CD4-positive, CD25-positive, alpha-beta regulatory T cell (primary cell): ENCODE results near the gene SMG5. TPM values are rescaled to one million over a fixed set of nuclear protein-coding genes. Genes with fewer than 3 reads are reported as not detected.
A peak's percentile ranks its signal among the peaks of the same experiment; 100 is the strongest.

Source experiments
- ATAC-seq, 2 donors: fragments of 150-1000 bp; cut with Tn5 transposase; one replicate each; pipeline ENCODE4 v1.10.0; 2021; ENCODE audit warnings: low read depth in 2 of 2, moderate number of reproducible peaks in 2 of 2, moderate library complexity in 1 of 2
- DNase-seq, 3 donors: peaks; one replicate each; pipeline versions ENCODE4 v3.0.0 to v3.0.0-alpha.2; 2012 to 2022; ENCODE audit warnings: mixed read lengths in 1 of 3
- H3K27ac ChIP-seq: one replicate; pipeline ENCODE4 v1.7.0; 2013; ENCODE audit warnings: mild to moderate bottlenecking, low read length; ENCODE audit not compliant: insufficient read depth, poor library complexity, severe bottlenecking
- H3K27me3 ChIP-seq: one replicate; pipeline ENCODE4 v1.7.0; 2013; ENCODE audit warnings: low read length; ENCODE audit not compliant: control insufficient read depth, insufficient read depth
- H3K36me3 ChIP-seq: one replicate; pipeline ENCODE4 v1.7.0; 2013; ENCODE audit warnings: mild to moderate bottlenecking, low read length, moderate library complexity; ENCODE audit not compliant: control insufficient read depth, insufficient read depth
- H3K4me1 ChIP-seq: 2 replicates; pipeline ENCODE4 v1.7.0; 2013; ENCODE audit warnings: mild to moderate bottlenecking, low read length; ENCODE audit not compliant: insufficient read depth, control insufficient read depth, poor library complexity, severe bottlenecking
- H3K4me3 ChIP-seq: one replicate; pipeline ENCODE4 v1.7.0; 2013; ENCODE audit warnings: low read depth, mild to moderate bottlenecking, low read length, moderate library complexity
- H3K9me3 ChIP-seq, 2 experiments: 1 replicate in 1 of 2; 2 replicates in 1 of 2; pipeline ENCODE4 v1.7.0; 2013; ENCODE audit warnings: low read length in 2 of 2, mild to moderate bottlenecking in 1 of 2, moderate library complexity in 1 of 2; ENCODE audit not compliant: control insufficient read depth in 2 of 2
- H3K27ac Mint-ChIP-seq, 3 donors: one replicate each; pipeline ENCODE4 v1.8.0; 2020 to 2022; ENCODE audit warnings: mild to moderate bottlenecking in 3 of 3, mixed read lengths in 3 of 3, moderate library complexity in 2 of 3
- H3K27me3 Mint-ChIP-seq: one replicate; pipeline ENCODE4 v1.8.0; 2022; ENCODE audit warnings: mild to moderate bottlenecking, mixed read lengths
- H3K36me3 Mint-ChIP-seq: one replicate; pipeline ENCODE4 v1.8.0; 2020; ENCODE audit warnings: mixed read lengths
- H3K4me1 Mint-ChIP-seq, 4 donors: one replicate each; pipeline ENCODE4 v1.8.0; 2020 to 2022; ENCODE audit warnings: mixed read lengths in 4 of 4, mild to moderate bottlenecking in 1 of 4
- H3K4me3 Mint-ChIP-seq, 4 donors: one replicate each; pipeline ENCODE4 v1.8.0; 2020 to 2022; ENCODE audit warnings: mild to moderate bottlenecking in 4 of 4, mixed read lengths in 4 of 4, moderate library complexity in 3 of 4
- H3K9me3 Mint-ChIP-seq, 7 donors: one replicate each; pipeline ENCODE4 v1.8.0; 2020 to 2022; ENCODE audit warnings: mixed read lengths in 7 of 7, mild to moderate bottlenecking in 3 of 7, moderate library complexity in 2 of 7
- polyA plus RNA-seq, 4 donors: library from polyadenylated mRNA; unstranded; fragments of 300-500 nt; fragmentation: Illumina TruSeq; gene quantifications; one replicate each; pipeline ENCODE4 v1.2.3, GENCODE V29; 2021
- total RNA-seq: library from RNA; stranded (reverse); gene quantifications from one replicate; pipeline ENCODE4 v1.2.3, GENCODE V29; 2022

SMG5 gene
- total and polyA plus RNA-seq, 5 donors from 2014 or later = 12.0 to 64.0 (median 14.4) TPM

DNA sequence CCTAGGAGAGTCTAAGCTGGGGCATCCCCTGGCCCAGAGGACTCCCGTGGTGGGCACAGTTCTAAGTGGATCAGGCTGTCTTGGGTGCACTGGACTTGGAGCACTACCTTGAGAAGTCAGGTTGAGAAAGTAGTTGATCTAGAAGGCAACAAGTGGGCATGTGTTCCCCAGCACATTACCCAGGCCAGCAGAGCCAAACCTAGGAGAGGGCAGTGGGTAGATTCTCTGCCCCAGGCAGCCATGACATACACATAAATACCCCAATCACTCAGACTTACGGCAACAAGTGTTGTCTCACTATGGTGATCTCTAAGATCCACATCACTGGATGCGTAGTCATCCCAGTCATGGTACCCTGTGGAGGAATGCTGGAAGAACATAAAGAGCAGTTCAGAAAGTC lies 71.4 kb downstream of the SMG5 start:
- no peak overlapping the region for H3K27ac ChIP-seq
- no peaks in the 10 kb centered on the region for H3K27me3 Mint-ChIP-seq
- peaks cover 4 to 37% (median 14%) of the 10 kb centered on the region in 4 donors for H3K4me1 Mint-ChIP-seq
- H3K27me3 ChIP-seq = no peaks in the 10 kb centered on the region
- peaks cover 25% of the 10 kb centered on the region for H3K36me3 Mint-ChIP-seq
- ATAC-seq (no peak), DNase-seq (no peak)
- no peak overlapping the region for H3K4me3 ChIP-seq
- peak overlapping the region; percentile 79 to 100 (median 100) for H3K27ac Mint-ChIP-seq
- no peaks in the 10 kb centered on the region for H3K9me3 Mint-ChIP-seq
- peak overlapping the region in 2 of 4 donors; percentile 28 to 99 for H3K4me3 Mint-ChIP-seq
- peaks cover 31% of the 10 kb centered on the region for H3K36me3 ChIP-seq
- no peaks in the 10 kb centered on the region for H3K9me3 ChIP-seq
- H3K4me1 ChIP-seq = peaks cover 23% of the 10 kb centered on the region

DNA sequence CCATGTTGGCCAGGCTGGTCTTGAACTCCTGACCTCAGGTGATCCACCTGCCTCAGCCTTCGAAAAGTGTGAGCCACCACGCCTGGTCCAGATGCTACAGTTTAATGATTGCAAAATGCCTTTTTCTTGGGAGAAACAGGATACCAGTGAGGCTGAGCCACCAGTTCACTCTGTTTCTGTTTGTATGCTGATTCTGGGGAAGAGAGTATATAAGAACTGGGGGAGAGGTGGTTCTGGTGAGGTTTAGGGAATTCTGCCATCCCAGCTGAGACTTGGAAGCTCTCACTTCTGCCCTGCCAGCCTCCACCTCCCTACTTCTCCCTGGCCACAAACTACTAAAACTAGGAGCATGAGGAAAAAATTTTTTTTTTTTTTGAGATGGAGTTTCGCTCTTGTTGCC lies 77.9 kb downstream of the SMG5 start:
- Mint-ChIP-seq H3K4me3 (no peak overlapping the region), H3K36me3 (peaks cover 32% of the 10 kb centered on the region), H3K27ac (no peak overlapping the region), H3K9me3 (no peaks in the 10 kb centered on the region), H3K27me3 (no peaks in the 10 kb centered on the region), H3K4me1 (peaks cover 0 to 21% (median 11%) of the 10 kb centered on the region in 4 donors)
- no peak for DNase-seq
- Histone ChIP-seq H3K27me3 (no peaks in the 10 kb centered on the region), H3K9me3 (no peaks in the 10 kb centered on the region), H3K4me1 (peaks cover 19% of the 10 kb centered on the region), H3K36me3 (peaks cover 65% of the 10 kb centered on the region), H3K27ac (no peak overlapping the region), H3K4me3 (no peak overlapping the region)
- ATAC-seq = no peak

DNA sequence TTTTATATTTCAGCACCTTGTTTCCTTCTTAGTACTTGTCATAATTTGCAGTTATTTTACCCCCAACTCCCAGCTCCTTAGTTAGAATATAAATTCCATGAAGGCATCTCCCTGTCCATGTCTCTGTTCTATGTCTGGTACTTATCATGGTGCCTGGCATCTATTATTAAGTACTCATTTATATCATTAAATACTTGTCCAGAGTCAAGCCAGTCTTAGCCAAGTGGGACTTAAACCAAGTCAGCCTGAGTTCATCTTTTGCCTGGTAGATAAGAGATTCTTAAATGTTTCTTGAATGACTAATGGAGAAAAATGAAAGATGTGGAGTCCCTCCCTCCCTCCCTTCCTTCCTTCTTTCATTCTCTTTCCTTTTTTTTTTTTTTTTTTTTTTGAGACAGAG lies 79.3 kb downstream of the SMG5 start:
- no peak for ATAC-seq
- Mint-ChIP-seq H3K27ac (no peak overlapping the region), H3K9me3 (no peaks in the 10 kb centered on the region), H3K4me3 (no peak overlapping the region), H3K4me1 (peaks cover 0 to 32% (median 17%) of the 10 kb centered on the region in 4 donors), H3K27me3 (no peaks in the 10 kb centered on the region), H3K36me3 (peaks cover 22% of the 10 kb centered on the region)
- Histone ChIP-seq H3K4me1 (peaks cover 28% of the 10 kb centered on the region), H3K9me3 (no peaks in the 10 kb centered on the region), H3K36me3 (peaks cover 60% of the 10 kb centered on the region), H3K27ac (no peak overlapping the region), H3K27me3 (no peaks in the 10 kb centered on the region), H3K4me3 (no peak overlapping the region)
- DNase-seq = no peak

DNA sequence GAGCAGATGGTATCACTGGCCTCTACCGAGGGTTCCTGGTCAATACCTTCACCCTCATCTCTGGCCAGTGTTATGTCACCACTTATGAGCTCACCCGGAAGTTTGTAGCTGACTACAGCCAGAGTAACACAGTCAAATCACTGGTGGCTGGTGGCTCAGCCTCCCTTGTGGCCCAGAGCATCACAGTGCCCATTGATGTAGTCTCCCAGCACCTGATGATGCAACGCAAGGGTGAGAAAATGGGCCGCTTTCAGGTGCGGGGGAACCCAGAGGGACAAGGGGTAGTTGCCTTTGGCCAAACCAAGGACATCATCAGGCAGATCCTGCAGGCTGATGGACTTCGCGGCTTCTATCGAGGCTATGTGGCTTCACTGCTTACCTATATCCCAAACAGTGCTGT lies 82.6 kb downstream of the SMG5 start:
- no peak for ATAC-seq
- peaks cover 42% of the 10 kb centered on the region for H3K4me1 ChIP-seq
- DNase-seq = no peak
- H3K4me3 ChIP-seq = no peak overlapping the region
- Mint-ChIP-seq H3K36me3 (peaks cover 19% of the 10 kb centered on the region), H3K4me3 (peak overlapping the region in 1 of 4 donors; percentile 41), H3K9me3 (no peaks in the 10 kb centered on the region), H3K27me3 (no peaks in the 10 kb centered on the region), H3K4me1 (peaks cover 5 to 56% (median 24%) of the 10 kb centered on the region in 4 donors), H3K27ac (peak overlapping the region in 2 of 3 donors; percentile 66 to 94)
- no peaks in the 10 kb centered on the region for H3K27me3 ChIP-seq
- H3K36me3 ChIP-seq = peaks cover 44% of the 10 kb centered on the region
- H3K9me3 ChIP-seq = no peaks in the 10 kb centered on the region
- no peak overlapping the region for H3K27ac ChIP-seq

Other genes with a start within 250 kb of the SMG5 start
- gene UBQLN4, start 229.0 kb downstream of the SMG5 start, total RNA-seq = 19.1 TPM
- gene UBQLN4, start 229.0 kb downstream of the SMG5 start, polyA plus RNA-seq = 1 to 10 TPM; 4.4 to 7.1 (median 5.5) TPM
- gene LAMTOR2, start 228.0 kb downstream of the SMG5 start, total RNA-seq = 20.2 TPM
- gene LAMTOR2, start 228.0 kb downstream of the SMG5 start, polyA plus RNA-seq = 100 to 1,000 TPM; 107 to 162 (median 130) TPM
- gene RAB25, start 221.7 kb downstream of the SMG5 start, total RNA-seq = 1.5 TPM
- 1 to 10 TPM in 2 of 4 donors, under 1 TPM in 2; 0.83 to 1.7 (median 0.93) TPM for gene RAB25, start 221.7 kb downstream of the SMG5 start, polyA plus RNA-seq
- gene MEX3A, start 200.4 kb downstream of the SMG5 start, total RNA-seq = not detected
- gene MEX3A, start 200.4 kb downstream of the SMG5 start, polyA plus RNA-seq = not detected
- 1,807 TPM for gene LMNA, start 168.1 kb downstream of the SMG5 start, total RNA-seq
- 100 to 1,000 TPM in 1 of 4 donors, 10 to 100 TPM in 3; 54.1 to 113 (median 83.1) TPM for gene LMNA, start 168.1 kb downstream of the SMG5 start, polyA plus RNA-seq
- 41.2 TPM for gene SEMA4A, start 129.2 kb downstream of the SMG5 start, total RNA-seq
- 1 to 10 TPM in 2 of 4 donors, under 1 TPM in 2; 0.89 to 2.2 (median 1.4) TPM for gene SEMA4A, start 129.2 kb downstream of the SMG5 start, polyA plus RNA-seq
- 21.3 TPM for gene SLC25A44, start 88.7 kb downstream of the SMG5 start, total RNA-seq
- 10 to 100 TPM in 3 of 4 donors, 1 to 10 TPM in 1; 8.2 to 17.5 (median 12.7) TPM for gene SLC25A44, start 88.7 kb downstream of the SMG5 start, polyA plus RNA-seq
- 69.3 TPM for gene PMF1, start 69.8 kb downstream of the SMG5 start, total RNA-seq
- 10 to 100 TPM; 70.6 to 89.9 (median 88.7) TPM for gene PMF1, start 69.8 kb downstream of the SMG5 start, polyA plus RNA-seq
- 1.1 TPM for gene BGLAP, start 40.6 kb downstream of the SMG5 start, total RNA-seq
- gene BGLAP, start 40.6 kb downstream of the SMG5 start, polyA plus RNA-seq = not detected
- 3.7 TPM for gene PAQR6, start 34.8 kb downstream of the SMG5 start, total RNA-seq
- 1 to 10 TPM in 1 of 4 donors, under 1 TPM in 3; 0.13 to 2.0 (median 0.57) TPM for gene PAQR6, start 34.8 kb downstream of the SMG5 start, polyA plus RNA-seq
- gene TMEM79, start 1.5 kb upstream of the SMG5 start, total RNA-seq = 5.1 TPM
- 1 to 10 TPM; 1.7 to 6.2 (median 5.3) TPM for gene TMEM79, start 1.5 kb upstream of the SMG5 start, polyA plus RNA-seq
- 29.9 TPM for gene GLMP, start 12.9 kb upstream of the SMG5 start, total RNA-seq
- gene GLMP, start 12.9 kb upstream of the SMG5 start, polyA plus RNA-seq = 10 to 100 TPM; 29.8 to 45.9 (median 36.7) TPM
- gene VHLL, start 16.5 kb upstream of the SMG5 start, total RNA-seq = not detected
- not detected for gene VHLL, start 16.5 kb upstream of the SMG5 start, polyA plus RNA-seq
- gene CCT3, start 55.5 kb upstream of the SMG5 start, total RNA-seq = 84.5 TPM
- 100 to 1,000 TPM; 195 to 214 (median 203) TPM for gene CCT3, start 55.5 kb upstream of the SMG5 start, polyA plus RNA-seq
- gene TSACC, start 55.7 kb upstream of the SMG5 start, total RNA-seq = not detected
- gene TSACC, start 55.7 kb upstream of the SMG5 start, polyA plus RNA-seq = under 1 TPM in 1 of 4 donors, not detected in 3; 0.39 TPM
- gene RHBG, start 86.4 kb upstream of the SMG5 start, total RNA-seq = not detected
- gene RHBG, start 86.4 kb upstream of the SMG5 start, polyA plus RNA-seq = not detected
- 186 TPM for gene MEF2D, start 217.9 kb upstream of the SMG5 start, total RNA-seq
- gene MEF2D, start 217.9 kb upstream of the SMG5 start, polyA plus RNA-seq = 10 to 100 TPM in 1 of 4 donors, 1 to 10 TPM in 3; 4.6 to 11.5 (median 6.4) TPM